ENCODE results near the gene PPP2R5D.

DNA sequence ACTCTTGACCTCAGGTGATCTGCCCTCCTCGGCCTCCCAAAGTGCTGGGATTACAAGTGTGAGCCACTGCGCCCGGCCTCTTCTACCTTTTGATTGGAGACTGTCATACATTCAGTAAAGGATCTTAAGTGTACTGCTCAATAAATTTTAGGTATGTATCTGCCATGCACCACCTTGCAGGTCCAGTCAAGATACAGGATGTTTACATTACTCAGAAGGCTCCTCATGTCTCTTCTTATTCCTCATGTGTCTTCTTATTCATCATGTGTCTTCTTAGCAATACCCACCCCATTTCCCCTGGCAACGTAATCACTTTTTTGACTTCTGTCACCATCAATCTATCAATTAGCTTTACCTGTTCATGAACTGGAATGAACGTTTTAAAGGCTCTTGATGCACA is 21.5 kb downstream of the PPP2R5D start:
- TF ChIP-seq CTCF (IDR thresholded peaks at IDR 0.05 in 2 of 3, conservative IDR thresholded peaks at IDR 0.05 in 1 of 3; ENCODE audit: insufficient read depth in 2 of 3, low read depth in 1 of 3, low read length in 3 of 3), result no peak
- TF ChIP-seq BACH1 (tag; IDR thresholded peaks at IDR 0.05), result no peak
- TF ChIP-seq ADNP (tag; IDR thresholded peaks at IDR 0.05), result no peak

Data from K562 (cell line).